Measurements from ENCODE around the gene DNAJC5.

- TF ChIP-seq CTCF (IDR thresholded peaks at IDR 0.05; ENCODE audit: insufficient read depth, low read length, poor library complexity, severe bottlenecking), result no peak
- no peak for TF ChIP-seq EZH2phosphoT487 (conservative IDR thresholded peaks at IDR 0.05; ENCODE audit: low read length)
These were observed 47.5 kb upstream of the DNAJC5 start for GRCh38 chr20:63847237-63848002.

All from SU-DHL-6 (cell line).